ENCODE data around the gene MDM2.

DNA sequence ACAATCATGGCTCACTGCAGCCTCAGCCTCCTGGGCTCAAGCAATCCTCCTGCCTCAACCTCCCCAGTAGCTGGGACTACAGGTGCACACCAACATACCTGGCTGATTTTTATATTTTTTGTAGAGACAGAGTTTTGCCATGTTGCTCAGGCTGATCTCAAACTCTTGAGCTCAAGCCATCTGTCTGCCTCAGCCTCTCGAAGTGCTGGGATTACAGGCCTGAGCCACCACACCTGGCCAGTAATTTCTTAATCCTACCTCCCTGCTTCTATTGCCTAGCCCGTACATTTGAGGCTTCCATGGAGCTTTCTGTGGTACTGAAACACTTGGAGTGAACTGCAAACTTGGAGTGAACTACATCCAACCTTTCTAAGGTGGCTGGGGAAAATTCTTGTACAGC is 41.3 kb upstream of the MDM2 start:
- TF ChIP-seq ZBTB7A (IDR thresholded peaks at IDR 0.05; ENCODE audit: low read depth) (no peak), MAX (IDR thresholded peaks at IDR 0.05) (no peak)
